Epithelial cell of esophagus (primary cell): ENCODE results near the gene YPEL4.

Experiments
- DNase-seq: peaks from one replicate; pipeline ENCODE4 v3.0.0; 2010; ENCODE audit warnings: low read depth
- H3K4me3 ChIP-seq: 2 replicates; pipeline ENCODE4 v1.5.1; 2011; ENCODE audit warnings: mild to moderate bottlenecking, low read length, control low read depth
- TF ChIP-seq, protein P1 (sequence below): IDR thresholded peaks from 2 replicates; pipeline ENCODE4 v1.5.1; 2011; ENCODE audit warnings: low read depth, mild to moderate bottlenecking, low read length, control low read depth, inconsistent platforms; ENCODE audit not compliant: insufficient read depth; ENCODE audit errors: missing control alignments

Gene YPEL4

DNA sequence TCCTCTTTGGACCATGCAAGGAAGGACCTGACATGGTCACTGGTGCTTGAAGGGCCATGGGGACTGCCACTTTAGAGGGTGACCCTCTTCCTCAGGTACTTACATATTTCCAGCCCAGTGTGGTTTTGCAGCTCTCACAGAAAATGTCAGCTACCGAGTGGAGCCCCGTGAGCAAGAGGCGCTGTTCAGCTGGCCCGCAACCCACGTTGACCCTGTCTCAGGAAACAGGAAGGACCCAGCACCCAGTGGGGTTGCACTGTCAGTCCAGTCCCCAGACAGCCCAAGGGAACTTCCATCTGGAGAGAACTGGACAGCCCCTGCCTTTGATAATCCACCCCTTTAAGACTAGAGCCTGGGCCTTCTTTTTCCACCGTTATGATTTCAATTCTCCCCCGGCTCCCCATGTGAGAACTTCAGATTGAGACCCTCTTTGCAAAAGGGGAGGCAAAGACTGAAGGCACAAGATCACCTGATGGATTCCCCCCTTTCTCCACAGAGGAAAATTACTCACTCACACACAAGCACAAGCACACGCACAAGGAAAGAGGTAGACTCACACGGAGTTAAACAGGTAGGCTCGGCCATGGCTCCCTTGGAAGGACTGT is 3.4 kb downstream of the YPEL4 start:
- TF ChIP-seq, protein P1, sequence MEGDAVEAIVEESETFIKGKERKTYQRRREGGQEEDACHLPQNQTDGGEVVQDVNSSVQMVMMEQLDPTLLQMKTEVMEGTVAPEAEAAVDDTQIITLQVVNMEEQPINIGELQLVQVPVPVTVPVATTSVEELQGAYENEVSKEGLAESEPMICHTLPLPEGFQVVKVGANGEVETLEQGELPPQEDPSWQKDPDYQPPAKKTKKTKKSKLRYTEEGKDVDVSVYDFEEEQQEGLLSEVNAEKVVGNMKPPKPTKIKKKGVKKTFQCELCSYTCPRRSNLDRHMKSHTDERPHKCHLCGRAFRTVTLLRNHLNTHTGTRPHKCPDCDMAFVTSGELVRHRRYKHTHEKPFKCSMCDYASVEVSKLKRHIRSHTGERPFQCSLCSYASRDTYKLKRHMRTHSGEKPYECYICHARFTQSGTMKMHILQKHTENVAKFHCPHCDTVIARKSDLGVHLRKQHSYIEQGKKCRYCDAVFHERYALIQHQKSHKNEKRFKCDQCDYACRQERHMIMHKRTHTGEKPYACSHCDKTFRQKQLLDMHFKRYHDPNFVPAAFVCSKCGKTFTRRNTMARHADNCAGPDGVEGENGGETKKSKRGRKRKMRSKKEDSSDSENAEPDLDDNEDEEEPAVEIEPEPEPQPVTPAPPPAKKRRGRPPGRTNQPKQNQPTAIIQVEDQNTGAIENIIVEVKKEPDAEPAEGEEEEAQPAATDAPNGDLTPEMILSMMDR, result no peak
- peak overlapping the region; percentile 31 for H3K4me3 ChIP-seq

DNA sequence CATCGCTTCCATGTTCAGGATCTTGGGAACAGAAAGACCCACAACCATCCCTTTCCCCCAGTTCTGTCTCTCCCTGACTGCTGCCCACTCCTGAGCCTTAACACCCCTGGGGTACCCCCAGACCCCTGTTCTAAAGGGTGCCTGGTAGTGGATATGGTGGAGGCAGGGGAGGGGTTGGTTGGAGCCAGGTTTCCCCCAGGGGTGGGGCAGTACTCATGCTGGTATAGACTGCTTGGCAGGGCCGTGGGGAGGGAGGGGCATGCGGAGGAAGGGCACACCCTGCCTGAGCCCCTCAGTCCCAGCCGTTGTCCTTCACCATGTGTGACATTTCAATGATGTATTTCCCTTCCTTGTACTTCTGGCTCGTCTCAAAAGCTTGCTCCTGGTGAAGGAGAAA is 4.0 kb downstream of the YPEL4 start:
- no peak overlapping the region for H3K4me3 ChIP-seq
- DNase-seq, result no peak

More for the DNA sequence above, 3.4 kb downstream of the YPEL4 start:
- DNase-seq, result no peak

DNA sequence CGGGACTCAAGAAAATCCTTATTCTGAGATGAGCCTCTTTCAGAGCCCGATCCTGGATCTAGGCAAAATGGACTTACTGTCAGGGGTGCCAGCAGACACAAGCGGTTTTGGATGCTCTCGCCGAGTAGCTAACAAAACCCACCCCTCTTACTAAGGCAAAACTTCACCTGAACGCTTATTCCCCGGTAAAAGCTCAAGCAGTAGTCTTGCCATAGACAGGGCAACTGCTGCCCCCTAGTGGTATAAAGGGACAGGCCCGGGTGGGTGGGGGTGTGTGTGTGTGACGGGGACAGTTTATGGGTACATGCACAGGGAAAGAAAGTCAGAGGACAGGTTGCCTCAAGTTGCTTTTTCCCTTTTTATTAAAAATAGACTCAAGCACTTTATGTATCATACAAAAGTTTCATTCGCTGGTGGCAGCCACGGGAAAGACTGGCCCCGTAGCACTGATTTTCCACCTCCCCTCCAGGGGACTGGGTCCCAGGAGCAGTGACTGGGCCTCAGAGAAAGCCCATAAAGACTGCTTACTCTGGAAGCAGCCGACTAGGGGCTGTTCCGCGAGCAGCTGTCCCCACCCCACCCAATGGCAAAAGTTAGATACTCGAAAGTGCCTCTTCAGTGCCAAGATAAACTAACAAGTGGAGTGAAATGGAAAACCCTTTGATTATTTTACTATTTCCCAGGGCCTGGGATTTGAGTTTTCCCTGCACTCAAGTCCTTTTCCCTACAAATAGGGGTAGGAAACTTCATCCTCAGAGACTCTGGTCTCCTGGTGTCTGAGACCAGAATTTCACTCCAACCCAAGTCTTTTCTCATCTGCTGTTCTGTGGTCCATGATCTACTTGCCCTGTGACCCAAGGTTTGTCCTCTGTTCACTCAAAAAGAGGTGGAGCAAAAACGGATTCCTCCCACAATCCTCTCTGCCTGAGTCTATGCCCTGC is 4.7 kb downstream of the YPEL4 start:
- DNase-seq, result peak; percentile 79
- H3K4me3 ChIP-seq, result no peak overlapping the region
- TF ChIP-seq, protein P1, result peak; percentile 88

More for the DNA sequence above, 4.0 kb downstream of the YPEL4 start:
- TF ChIP-seq, protein P1, result no peak

DNA sequence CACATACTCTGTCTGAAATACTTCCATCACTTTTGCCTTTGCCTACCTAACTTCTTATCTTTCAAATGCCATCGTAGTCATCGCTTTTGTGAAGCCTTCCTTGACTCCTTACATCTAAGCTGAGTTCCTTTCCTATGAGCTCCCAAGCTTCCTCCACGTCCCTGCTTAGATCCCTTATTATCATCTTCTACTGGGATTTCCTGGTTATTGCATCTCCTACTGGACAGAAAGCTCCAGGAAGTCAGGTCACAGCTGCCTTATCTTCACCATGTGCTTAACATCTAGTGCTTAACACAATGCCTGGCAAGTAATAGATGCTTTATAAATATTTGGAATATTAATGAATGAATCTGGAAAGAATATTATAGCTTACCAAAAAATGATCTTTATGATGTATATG is 5.9 kb downstream of the YPEL4 start:
- TF ChIP-seq, protein P1, result no peak
- no peak for DNase-seq
- no peak overlapping the region for H3K4me3 ChIP-seq

DNA sequence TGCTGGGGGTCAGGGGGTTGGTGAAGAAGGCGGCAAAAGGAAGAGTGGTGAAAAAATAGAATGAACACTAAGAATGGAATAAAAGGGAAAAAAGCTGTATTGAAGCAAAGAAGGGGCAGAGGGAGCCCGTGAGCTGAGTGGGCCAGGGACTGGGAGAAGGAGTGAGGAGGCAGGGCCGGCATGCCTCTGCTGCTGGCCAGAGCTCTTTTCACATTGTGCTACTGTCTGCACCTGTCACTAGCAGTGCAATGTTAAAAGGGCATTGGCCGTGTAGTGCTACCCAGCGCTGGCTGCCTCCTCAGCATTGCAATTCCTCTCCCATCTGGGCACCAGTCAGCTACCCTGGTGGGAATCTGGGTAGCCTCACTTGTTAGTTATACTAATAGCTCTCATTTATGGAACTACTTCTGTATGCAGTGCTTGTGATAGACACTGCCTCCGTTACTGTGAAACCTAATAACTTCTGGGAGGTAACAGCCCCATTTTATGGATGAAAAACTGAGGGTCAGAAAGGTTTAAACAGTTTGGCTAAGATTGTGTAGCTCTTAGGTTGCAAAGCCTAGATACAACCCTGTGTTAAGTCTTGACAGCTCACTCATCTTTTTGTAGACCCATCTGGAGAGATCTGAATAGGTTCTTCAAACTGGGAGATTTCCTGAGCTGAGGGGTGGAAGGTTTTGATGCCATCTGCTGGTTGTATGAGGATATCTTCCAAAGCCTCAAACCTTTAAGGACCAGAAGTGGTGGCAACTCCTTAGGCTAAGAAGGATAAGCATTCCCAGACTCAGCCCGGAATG is 8.5 kb downstream of the YPEL4 start:
- H3K4me3 ChIP-seq, result no peak overlapping the region
- DNase-seq, result peak; percentile 72
- TF ChIP-seq, protein P1, result peak; percentile 74

DNA sequence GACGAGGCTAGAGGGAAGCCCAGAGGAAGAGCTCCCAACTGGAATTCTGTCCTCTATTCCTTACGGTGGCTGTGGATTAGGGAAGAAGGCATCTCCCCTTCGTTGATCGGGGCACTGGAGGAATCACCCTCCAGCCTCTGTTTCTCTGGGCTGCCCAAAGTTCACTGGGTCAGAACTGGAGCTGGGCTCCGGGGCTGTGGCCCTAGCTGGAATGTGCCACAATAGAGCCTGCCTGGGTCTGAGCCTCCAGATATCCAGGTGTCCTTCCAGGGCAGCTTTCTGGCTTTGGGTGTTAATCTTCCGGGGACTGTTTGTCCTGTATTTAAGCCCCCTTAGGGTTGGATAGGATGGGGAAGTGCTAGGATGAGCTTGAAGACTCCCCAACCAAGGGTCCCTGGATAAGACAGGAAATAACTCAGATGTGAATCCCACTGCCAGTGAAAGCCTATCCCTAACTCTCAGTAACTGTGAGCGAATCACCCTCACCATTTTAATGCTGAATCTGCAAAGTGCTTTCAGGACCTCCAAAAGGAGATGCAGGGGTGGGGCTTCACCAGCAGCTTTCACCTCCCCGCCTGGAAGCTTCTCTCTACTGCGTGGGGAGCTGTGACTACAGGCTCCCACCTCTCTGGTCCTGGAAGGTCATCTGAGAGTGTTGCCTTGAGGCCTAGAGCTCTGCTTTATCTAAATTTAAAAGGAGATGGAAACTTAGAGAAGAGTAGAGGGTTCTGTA is 9.5 kb downstream of the YPEL4 start:
- H3K4me3 ChIP-seq, result peak overlapping the region; percentile 62
- TF ChIP-seq, protein P1, result no peak
- no peak for DNase-seq
